Nephron progenitor cell (in vitro differentiated cells): ENCODE results near the gene C20orf204.
A peak's percentile ranks its signal among the peaks of the same experiment; 100 is the strongest.

Experiments used
- DNase-seq: peaks from one replicate; pipeline ENCODE4 v3.0.0; 2021
- H3K27ac Mint-ChIP-seq: 2 replicates; pipeline ENCODE4 v1.8.0; 2021; ENCODE audit warnings: mild to moderate bottlenecking, moderate library complexity, mixed read lengths
- H3K27me3 Mint-ChIP-seq: 2 replicates; pipeline ENCODE4 v1.8.0; 2021; ENCODE audit warnings: mild to moderate bottlenecking, low read depth, mixed read lengths; ENCODE audit not compliant: poor library complexity
- H3K36me3 Mint-ChIP-seq: 2 replicates; pipeline ENCODE4 v1.8.0; 2021; ENCODE audit warnings: low read depth, mixed read lengths
- H3K4me1 Mint-ChIP-seq: 2 replicates; pipeline ENCODE4 v1.8.0; 2021; ENCODE audit warnings: mixed read lengths
- H3K4me3 Mint-ChIP-seq: 2 replicates; pipeline ENCODE4 v1.8.0; 2021; ENCODE audit warnings: mild to moderate bottlenecking, moderate library complexity, mixed read lengths
- H3K9me3 Mint-ChIP-seq: 2 replicates; pipeline ENCODE4 v1.8.0; 2021; ENCODE audit warnings: mild to moderate bottlenecking, moderate library complexity, mixed read lengths
- TF ChIP-seq, protein P1 (sequence below): fragments of 200-600 bp; sonication (generic); IDR thresholded peaks from 2 replicates; pipeline ENCODE4 v1.5.0; 2021; ENCODE audit warnings: antibody characterized with exemption

The C20orf204 gene

DNA sequence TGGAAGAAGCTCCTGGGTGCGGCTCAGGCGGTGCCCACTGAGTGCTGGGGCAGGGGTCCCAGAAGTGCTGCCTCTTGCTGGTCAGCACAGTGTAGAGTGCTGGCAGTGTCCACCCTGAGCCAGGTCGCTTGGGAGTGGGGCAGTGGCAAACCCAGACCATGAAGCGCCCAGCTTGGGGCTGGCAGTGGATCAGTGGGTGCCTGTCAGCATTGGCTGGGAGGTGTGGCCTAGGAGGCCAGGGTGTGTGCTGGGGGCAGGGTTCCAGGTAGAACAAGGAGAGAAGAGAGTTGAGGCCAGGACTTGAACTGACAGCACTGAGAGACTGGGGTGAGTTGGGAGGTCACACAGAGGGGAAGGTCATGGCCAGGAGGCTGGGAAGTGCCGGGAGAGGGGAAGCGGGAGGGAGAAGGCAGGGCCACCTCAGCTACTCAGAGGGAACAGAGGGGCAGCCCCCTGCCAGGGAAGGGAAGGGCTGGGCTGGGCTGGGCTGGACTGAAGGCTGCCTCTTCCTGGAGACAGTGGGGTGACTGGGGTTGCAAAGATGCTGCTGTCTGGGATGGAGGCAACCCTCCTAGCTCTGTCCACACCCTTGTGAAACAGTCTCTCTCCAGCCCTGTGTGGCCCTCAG lies 31.1 kb downstream of the C20orf204 start:
- Mint-ChIP-seq H3K4me3 (no peak overlapping the region), H3K9me3 (no peaks in the 10 kb centered on the region), H3K27ac (peak overlapping the region; percentile 24), H3K4me1 (peaks cover 31% of the 10 kb centered on the region), H3K27me3 (no peaks in the 10 kb centered on the region), H3K36me3 (no peaks in the 10 kb centered on the region)
- TF ChIP-seq, protein P1, sequence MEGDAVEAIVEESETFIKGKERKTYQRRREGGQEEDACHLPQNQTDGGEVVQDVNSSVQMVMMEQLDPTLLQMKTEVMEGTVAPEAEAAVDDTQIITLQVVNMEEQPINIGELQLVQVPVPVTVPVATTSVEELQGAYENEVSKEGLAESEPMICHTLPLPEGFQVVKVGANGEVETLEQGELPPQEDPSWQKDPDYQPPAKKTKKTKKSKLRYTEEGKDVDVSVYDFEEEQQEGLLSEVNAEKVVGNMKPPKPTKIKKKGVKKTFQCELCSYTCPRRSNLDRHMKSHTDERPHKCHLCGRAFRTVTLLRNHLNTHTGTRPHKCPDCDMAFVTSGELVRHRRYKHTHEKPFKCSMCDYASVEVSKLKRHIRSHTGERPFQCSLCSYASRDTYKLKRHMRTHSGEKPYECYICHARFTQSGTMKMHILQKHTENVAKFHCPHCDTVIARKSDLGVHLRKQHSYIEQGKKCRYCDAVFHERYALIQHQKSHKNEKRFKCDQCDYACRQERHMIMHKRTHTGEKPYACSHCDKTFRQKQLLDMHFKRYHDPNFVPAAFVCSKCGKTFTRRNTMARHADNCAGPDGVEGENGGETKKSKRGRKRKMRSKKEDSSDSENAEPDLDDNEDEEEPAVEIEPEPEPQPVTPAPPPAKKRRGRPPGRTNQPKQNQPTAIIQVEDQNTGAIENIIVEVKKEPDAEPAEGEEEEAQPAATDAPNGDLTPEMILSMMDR, result no peak
- DNase-seq, result no peak

DNA sequence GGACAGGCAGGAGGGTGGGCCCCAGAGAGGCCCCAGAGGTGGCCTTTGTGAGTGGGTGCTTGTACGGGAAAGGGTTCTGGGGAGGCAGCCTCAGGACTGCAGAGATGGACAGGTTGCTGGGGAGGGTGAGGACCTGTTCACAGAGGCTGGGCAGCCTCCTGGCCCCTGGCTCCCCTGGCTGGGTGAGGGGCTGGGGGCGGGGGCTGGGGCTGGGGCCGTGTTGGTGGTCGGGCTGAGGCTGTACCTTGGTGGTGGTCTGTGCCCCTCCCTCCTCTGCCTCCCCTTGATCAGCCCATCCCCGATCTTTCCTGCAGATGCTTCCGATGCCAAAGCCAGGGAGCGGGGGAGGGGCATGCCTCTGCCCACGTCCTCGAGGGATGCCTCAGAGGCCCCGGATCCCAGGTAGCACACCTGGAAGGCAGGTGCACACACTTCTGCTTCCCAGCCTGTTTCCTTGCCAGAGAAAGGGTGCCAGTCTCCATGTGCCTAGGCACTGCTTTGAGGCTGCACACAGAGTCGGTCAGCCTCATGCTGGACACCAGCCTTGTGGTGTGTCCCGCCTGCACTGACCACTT lies 31.8 kb downstream of the C20orf204 start:
- H3K9me3 Mint-ChIP-seq, result no peaks in the 10 kb centered on the region
- H3K4me3 Mint-ChIP-seq, result no peak overlapping the region
- TF ChIP-seq, protein P1, result no peak
- H3K27ac Mint-ChIP-seq, result no peak overlapping the region
- no peak for DNase-seq
- peaks cover 26% of the 10 kb centered on the region for H3K4me1 Mint-ChIP-seq
- no peaks in the 10 kb centered on the region for H3K27me3 Mint-ChIP-seq
- H3K36me3 Mint-ChIP-seq, result no peaks in the 10 kb centered on the region

DNA sequence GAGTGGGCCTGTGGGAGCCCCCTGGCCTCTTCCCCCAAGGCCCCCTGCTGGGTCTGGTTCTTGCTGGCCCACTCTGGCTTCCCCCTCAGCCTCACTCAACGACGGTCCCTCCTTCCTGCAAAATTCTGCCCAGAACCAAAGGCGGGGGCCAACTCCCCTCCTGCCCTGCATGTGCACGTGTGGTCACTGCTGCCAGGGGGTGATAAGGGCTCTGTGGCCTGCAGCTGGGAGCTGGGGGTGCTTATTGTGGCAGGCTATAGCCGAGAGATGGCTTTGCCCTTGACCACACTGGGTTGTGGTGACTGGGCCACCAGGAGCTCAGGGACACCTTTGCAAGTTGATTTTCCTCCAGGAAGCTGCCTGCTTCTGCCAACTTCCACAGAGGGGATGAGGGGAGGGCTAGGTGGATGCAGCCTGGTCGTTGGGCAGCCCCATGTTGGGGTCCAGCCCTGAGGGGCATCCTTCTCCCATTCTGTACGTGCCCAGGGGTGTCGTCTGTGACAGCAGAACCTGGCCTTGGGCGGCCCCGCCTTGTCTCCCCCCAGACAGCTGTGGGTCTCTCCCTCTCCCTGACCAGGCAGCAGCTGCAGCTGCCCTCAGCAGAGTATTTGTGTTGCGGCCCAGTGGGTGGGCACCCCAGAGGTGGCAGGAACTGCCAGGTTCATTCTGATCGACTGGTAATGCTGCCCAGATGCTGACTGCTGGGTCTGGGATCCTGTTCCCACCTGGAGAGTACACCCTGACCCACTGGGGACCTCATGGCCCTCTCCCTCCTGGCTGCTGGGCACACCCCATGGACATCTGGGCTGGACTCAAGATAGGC lies 32.6 kb downstream of the C20orf204 start:
- Mint-ChIP-seq H3K27me3 (no peaks in the 10 kb centered on the region), H3K4me3 (no peak overlapping the region), H3K9me3 (no peaks in the 10 kb centered on the region), H3K27ac (no peak overlapping the region), H3K36me3 (no peaks in the 10 kb centered on the region), H3K4me1 (peaks cover 25% of the 10 kb centered on the region)
- TF ChIP-seq, protein P1, result no peak
- DNase-seq, result no peak

DNA sequence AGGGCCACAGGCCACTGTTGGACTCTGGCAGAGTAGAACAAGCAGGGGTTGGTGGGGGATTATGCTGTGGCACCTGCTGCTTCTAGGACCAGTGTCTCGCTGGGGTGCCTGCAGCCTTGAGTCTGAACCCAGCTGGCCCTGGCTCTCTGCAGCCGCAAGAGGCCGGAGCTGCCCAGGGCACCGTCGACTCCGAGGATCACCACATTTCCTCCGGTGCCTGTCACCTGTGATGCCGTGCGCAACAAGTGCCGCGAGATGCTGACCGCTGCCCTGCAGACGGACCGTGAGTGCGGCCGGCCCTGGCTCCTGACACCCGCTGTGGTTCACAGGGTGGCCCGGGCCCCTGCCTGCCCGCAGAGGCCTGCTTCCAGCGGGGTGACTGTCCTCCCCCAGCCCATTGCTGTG lies 33.2 kb downstream of the C20orf204 start:
- no peaks in the 10 kb centered on the region for H3K36me3 Mint-ChIP-seq
- no peak overlapping the region for H3K27ac Mint-ChIP-seq
- H3K4me3 Mint-ChIP-seq, result no peak overlapping the region
- H3K4me1 Mint-ChIP-seq, result peaks cover 19% of the 10 kb centered on the region
- H3K27me3 Mint-ChIP-seq, result no peaks in the 10 kb centered on the region
- no peak for DNase-seq
- TF ChIP-seq, protein P1, result no peak
- no peaks in the 10 kb centered on the region for H3K9me3 Mint-ChIP-seq

DNA sequence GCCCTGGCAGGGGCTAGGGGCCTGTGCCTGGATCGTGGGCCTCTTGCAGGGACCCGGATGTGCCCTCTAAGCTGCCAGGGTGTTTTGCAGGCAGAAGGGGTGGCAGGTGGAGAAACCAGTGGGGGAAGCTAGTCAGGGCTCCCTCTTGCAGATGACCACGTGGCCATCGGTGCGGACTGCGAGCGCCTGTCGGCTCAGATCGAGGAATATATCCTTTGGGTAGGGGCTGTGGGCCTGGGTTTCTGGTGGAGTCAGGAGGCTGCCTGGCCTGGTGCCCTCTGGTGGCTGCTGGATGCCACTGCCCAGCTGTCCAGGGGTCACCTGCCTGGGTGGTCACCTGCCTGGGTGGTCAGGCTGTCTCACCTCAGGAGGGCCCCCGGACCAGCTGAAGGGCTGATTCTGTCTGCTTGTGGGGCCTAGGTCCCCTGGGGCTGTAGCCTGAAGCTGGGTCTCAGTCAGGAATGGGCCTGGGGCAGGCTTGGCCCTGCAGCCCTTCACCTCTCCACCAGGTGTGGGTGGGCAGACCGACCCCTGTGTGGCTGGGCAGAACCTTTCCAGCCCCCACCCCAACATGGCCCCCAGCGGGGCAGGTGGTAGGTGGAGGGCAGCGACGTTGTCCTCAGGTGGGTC lies 33.7 kb downstream of the C20orf204 start:
- H3K36me3 Mint-ChIP-seq, result no peaks in the 10 kb centered on the region
- H3K27ac Mint-ChIP-seq, result no peak overlapping the region
- TF ChIP-seq, protein P1, result peak; percentile 87
- DNase-seq, result peak; percentile 87
- peaks cover 14% of the 10 kb centered on the region for H3K4me1 Mint-ChIP-seq
- H3K4me3 Mint-ChIP-seq, result no peak overlapping the region
- H3K9me3 Mint-ChIP-seq, result no peaks in the 10 kb centered on the region
- H3K27me3 Mint-ChIP-seq, result no peaks in the 10 kb centered on the region
